Lower leg skin (tissue), 4 donors: ENCODE measurements around the gene G0S2. TPM values are rescaled to one million over a fixed set of nuclear protein-coding genes. Genes with fewer than 3 reads are reported as not detected.

ENCODE experiments used
- DNase-seq, 2 donors: peaks; one replicate each; pipeline ENCODE4 v3.0.0-alpha.2; 2019; ENCODE audit warnings: low spot score in 2 of 2
- H3K4me3 ChIP-seq: fragments of 200-600 bp; sonication (generic); 2 replicates; pipeline ENCODE4 v1.5.1; 2017; ENCODE audit warnings: mild to moderate bottlenecking, low read depth; ENCODE audit not compliant: poor library complexity, severe bottlenecking
- POLR2A ChIP-seq, 2 donors: fragments of 450-650 bp; IDR thresholded peaks; one replicate each; pipeline ENCODE4 v1.6.1; 2016 to 2017; ENCODE audit warnings: antibody characterized with exemption in 2 of 2, mild to moderate bottlenecking in 1 of 2, moderate library complexity in 1 of 2
- WGBS, 2 donors: methylation state at CpG; one replicate each; pipeline ENCODE4 v1.1.5; 2018; 5-methylcytosine and 5-hydroxymethylcytosine counted together
- intact Hi-C: fragments of 100-400 bp; cut with DNase I; formaldehyde crosslinking; loops from one replicate; pipeline ENCODE4 v1.15.0; 2023; ENCODE audit warnings: low total_unique reads
- total RNA-seq, 4 donors: library from RNA; depleted of rRNA; stranded (reverse); fragments of >200 nt; gene quantifications; one replicate each; pipeline ENCODE4 v1.1.0, GENCODE V29; 2016
- TF ChIP-seq, protein P1 (sequence below), 3 donors: fragments of 450-650 bp; IDR thresholded peaks; one replicate each; pipeline ENCODE4 v1.5.1; 2016; ENCODE audit warnings: antibody characterized with exemption in 3 of 3, mild to moderate bottlenecking in 3 of 3, moderate library complexity in 2 of 3

The G0S2 gene
- total RNA-seq, 4 donors from 2014 or later: 4.9 to 68.7 (median 30.5) TPM

DNA sequence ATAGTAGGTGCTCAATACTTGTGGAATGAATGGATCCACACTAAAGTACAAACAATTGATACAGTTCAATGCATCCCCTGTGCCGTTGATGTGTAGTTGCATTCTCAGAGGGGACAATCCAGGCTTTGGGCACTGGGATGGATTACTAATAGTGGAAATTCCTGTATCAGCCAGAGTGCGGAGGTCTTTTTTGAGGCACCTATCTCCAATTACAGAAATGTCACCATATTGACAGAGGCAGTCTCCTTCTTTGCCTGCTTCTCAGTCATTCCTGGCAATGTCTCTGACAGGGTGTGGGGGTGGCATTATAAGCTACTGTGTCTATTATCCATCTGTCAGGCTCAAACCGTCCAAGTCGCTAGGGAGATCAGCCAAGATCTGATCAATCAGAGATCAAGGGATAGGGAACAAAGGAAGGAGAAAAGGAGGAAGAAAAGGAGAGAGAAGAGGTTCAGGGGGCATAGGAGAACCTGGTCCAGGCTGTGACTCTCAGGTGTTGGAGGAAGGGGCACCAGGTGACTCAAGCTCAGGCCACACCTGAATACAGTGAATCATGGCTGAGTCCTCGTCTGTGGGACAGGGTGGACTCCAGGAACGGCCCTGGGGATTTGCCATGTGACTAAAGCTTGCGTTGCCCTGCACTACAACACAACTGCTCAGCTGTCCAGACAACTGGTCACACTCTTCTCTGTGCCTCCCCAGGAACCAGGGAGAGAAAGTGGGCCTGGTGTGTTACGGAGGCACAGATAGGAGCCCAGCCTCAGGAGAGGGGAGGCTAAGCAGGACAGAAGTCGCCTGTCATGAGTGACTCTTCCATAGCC is 19.6 kb upstream of the G0S2 start:
- intact Hi-C loops: no loop called here
- H3K4me3 ChIP-seq: no peak overlapping the region
- TF ChIP-seq, protein P1, sequence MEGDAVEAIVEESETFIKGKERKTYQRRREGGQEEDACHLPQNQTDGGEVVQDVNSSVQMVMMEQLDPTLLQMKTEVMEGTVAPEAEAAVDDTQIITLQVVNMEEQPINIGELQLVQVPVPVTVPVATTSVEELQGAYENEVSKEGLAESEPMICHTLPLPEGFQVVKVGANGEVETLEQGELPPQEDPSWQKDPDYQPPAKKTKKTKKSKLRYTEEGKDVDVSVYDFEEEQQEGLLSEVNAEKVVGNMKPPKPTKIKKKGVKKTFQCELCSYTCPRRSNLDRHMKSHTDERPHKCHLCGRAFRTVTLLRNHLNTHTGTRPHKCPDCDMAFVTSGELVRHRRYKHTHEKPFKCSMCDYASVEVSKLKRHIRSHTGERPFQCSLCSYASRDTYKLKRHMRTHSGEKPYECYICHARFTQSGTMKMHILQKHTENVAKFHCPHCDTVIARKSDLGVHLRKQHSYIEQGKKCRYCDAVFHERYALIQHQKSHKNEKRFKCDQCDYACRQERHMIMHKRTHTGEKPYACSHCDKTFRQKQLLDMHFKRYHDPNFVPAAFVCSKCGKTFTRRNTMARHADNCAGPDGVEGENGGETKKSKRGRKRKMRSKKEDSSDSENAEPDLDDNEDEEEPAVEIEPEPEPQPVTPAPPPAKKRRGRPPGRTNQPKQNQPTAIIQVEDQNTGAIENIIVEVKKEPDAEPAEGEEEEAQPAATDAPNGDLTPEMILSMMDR (IDR thresholded peaks at IDR 0.05): no peak
- TF ChIP-seq POLR2A (IDR thresholded peaks at IDR 0.05): no peak
- WGBS, 2 donors: 62 to 70% methylated on average over 9 of the region's 9 CpGs
- no peak for DNase-seq

DNA sequence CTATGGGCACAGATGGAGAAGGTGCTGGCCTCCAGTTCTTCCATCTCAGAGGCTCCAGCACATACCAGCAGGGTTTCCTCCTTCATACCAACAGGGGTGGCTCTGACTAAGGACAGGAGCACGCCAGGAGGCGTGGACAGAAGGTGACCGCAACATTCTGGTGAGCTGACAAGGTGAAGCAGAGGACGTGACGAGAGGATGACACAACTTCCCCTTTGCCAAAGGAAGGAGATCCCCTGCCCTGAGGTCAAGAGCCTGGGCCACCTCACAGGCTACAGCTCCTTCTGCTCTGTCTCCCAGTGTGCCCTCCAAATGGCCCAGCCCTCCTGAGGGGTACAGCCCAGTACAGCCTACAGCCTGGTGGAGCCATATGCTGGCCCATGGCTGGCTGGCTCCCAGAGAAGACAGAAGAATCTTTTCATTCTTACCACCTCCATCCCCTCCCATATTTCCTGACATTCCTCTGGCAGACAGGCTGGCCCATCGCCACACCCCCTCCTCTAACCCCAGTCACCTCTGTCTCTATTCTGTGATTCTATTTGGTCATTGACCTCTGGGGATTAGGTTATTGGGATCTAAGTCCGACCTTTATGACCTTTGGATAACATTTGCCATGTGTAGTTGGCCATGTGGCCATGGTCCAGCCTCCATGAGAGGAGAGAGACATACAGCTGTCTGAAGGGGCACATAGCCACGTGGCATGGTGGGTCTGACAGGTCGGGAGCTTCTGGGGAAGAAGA is 17.9 kb upstream of the G0S2 start:
- no peak for TF ChIP-seq POLR2A (IDR thresholded peaks at IDR 0.05)
- TF ChIP-seq, protein P1 (IDR thresholded peaks at IDR 0.05): no peak
- no peak for DNase-seq
- intact Hi-C loops: no loop called here
- no peak overlapping the region for H3K4me3 ChIP-seq
- WGBS, 2 donors: 70 to 74% methylated on average over 9 of the region's 9 CpGs

DNA sequence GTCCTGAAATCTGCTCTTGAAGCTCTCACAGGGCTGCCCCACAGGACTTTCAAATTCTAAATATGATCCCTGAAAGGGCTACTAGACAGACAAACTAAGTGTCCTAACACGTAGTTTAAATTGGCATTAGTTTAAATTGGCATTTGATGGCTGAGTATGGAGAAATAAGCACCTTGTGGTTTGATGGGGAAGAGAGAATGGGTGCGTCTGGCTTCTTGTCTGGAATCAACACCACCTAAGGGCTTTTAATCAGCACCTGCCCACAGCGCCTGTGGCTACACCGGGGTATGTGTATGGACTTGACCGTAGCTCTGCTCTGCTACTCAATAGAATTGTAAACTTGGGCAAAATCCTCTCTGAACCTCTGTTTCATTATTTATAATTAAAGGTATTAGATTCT is 17.3 kb upstream of the G0S2 start:
- 58 to 63% methylated on average over 5 of the region's 5 CpGs for WGBS, 2 donors
- no peak for DNase-seq
- intact Hi-C loops: no loop called here
- H3K4me3 ChIP-seq: no peak overlapping the region
- TF ChIP-seq, protein P1 (IDR thresholded peaks at IDR 0.05): no peak
- TF ChIP-seq POLR2A (IDR thresholded peaks at IDR 0.05): no peak

DNA sequence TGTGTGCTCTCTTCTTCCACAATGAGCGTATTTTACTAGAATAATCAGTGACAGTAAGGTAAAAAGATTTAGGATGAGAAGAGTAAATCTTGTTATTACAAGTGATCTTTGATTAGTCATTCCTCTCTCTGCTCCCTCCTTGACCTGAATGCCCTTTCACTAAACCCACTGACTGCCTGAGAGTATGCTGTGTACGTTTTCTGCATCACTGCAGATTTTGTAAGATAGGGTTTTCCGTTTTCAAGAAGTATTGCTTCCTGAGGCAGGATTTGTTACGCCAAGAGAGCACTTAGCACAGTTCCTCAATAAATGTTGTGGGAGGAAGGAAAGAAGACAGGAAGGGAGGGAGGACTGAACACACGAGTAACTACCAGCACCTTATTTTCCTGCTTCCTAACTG is 15.3 kb upstream of the G0S2 start:
- DNase-seq: no peak
- no peak overlapping the region for H3K4me3 ChIP-seq
- no peak for TF ChIP-seq POLR2A (IDR thresholded peaks at IDR 0.05)
- TF ChIP-seq, protein P1 (IDR thresholded peaks at IDR 0.05): no peak
- WGBS, 2 donors: 27% methylated on average over 5 of the region's 5 CpGs
- intact Hi-C loops: no loop called here

DNA sequence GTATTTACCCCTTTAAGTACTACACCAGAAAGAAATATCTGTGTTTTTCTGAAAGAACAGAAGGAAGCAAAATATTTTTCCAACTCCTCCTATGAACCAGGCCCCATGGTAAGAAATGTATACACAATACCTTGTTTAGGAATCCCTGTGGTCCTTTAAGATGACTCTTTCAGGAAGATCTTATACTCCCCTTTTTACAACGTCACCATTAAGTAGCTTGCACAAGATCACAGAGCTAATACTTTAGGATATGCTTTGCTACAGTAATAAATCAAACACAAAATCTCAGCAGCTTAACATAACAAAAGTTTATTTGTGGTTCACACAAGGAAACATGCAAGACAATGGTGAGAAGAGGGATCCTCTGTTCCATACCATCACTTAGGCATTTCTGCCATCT is 14.1 kb upstream of the G0S2 start:
- WGBS, 2 donors: 49 to 62% methylated on average over 1 of the region's 1 CpG
- intact Hi-C loops: no loop called here
- H3K4me3 ChIP-seq: no peak overlapping the region
- TF ChIP-seq POLR2A (IDR thresholded peaks at IDR 0.05): no peak
- TF ChIP-seq, protein P1 (IDR thresholded peaks at IDR 0.05): no peak
- no peak for DNase-seq
